ENCODE measurements around the gene SLC37A3.

DNA sequence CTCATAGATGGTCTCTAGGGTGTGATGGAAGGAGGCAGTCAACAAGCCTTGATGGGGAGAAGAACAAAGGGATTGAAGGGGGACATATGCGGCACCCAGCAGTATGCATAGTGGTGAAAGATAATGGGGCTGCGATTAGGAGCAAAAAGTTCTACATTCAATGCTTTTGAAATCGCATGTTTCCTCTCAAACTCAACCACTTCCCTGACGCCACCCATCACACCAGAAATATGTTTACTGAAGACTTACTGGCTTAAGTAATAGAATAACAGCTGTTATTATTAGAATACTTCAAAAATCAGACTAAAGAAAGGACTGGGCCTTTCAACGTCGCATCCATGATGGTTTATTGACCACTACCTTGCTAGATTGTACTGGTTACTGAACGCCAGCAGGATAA, 49.5 kb upstream of the SLC37A3 start:
- no peak for TF ChIP-seq POLR2A (IDR thresholded peaks at IDR 0.05)
- TF ChIP-seq, protein P1, sequence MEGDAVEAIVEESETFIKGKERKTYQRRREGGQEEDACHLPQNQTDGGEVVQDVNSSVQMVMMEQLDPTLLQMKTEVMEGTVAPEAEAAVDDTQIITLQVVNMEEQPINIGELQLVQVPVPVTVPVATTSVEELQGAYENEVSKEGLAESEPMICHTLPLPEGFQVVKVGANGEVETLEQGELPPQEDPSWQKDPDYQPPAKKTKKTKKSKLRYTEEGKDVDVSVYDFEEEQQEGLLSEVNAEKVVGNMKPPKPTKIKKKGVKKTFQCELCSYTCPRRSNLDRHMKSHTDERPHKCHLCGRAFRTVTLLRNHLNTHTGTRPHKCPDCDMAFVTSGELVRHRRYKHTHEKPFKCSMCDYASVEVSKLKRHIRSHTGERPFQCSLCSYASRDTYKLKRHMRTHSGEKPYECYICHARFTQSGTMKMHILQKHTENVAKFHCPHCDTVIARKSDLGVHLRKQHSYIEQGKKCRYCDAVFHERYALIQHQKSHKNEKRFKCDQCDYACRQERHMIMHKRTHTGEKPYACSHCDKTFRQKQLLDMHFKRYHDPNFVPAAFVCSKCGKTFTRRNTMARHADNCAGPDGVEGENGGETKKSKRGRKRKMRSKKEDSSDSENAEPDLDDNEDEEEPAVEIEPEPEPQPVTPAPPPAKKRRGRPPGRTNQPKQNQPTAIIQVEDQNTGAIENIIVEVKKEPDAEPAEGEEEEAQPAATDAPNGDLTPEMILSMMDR (IDR thresholded peaks at IDR 0.05) = no peak
